ENCODE results near the gene CRIP1.

Gene CRIP1

GRCh38 chr14:105507247-105507646, 20.6 kb downstream of the CRIP1 start:
- Histone ChIP-seq H4K91ac (ENCODE audit: low read length) (no peak overlapping the region), H3K27ac (ENCODE audit: low read length, poor library complexity, severe bottlenecking) (no peak overlapping the region), H3K4ac (ENCODE audit: low read depth in 1 of 2, low read length in 2 of 2) (no peak overlapping the region), H3K36me3 (ENCODE audit: control insufficient read depth in 1 of 2, insufficient read depth in 2 of 2, low read depth in 1 of 2, low read length in 2 of 2) (no peaks in the 10 kb centered on the region), H2AFZ (ENCODE audit: low read depth, low read length) (no peak overlapping the region), H4K8ac (ENCODE audit: low read length) (no peak overlapping the region), H3K79me1 (replicated peaks; ENCODE audit: low read length, poor library complexity, severe bottlenecking) (no peaks in the 10 kb centered on the region), H2BK5ac (ENCODE audit: low read depth, low read length, poor library complexity, severe bottlenecking) (no peak overlapping the region), H2BK120ac (ENCODE audit: low read depth, low read length) (no peak overlapping the region), H3K18ac (ENCODE audit: low read depth in 1 of 2, low read length in 2 of 2) (no peak overlapping the region), H3K9me3 (ENCODE audit: control insufficient read depth, low read length) (no peaks in the 10 kb centered on the region), H3K4me2 (ENCODE audit: low read length, poor library complexity, severe bottlenecking) (no peak overlapping the region), H3K4me1 (ENCODE audit: control insufficient read depth, insufficient read depth, low read depth, low read length) (peaks cover 2% of the 10 kb centered on the region), H2BK12ac (ENCODE audit: low read length in 2 of 2) (no peak overlapping the region), H3K4me3 (ENCODE audit: insufficient read depth in 1 of 2, low read depth in 1 of 2, low read length in 2 of 2) (no peak overlapping the region), H2AK5ac (ENCODE audit: low read length, severe bottlenecking) (no peak overlapping the region), H2BK15ac (ENCODE audit: low read depth, poor library complexity, severe bottlenecking) (no peak overlapping the region), H3K14ac (ENCODE audit: low read length in 2 of 2) (no peak overlapping the region), H3K9ac (ENCODE audit: low read length) (no peak overlapping the region), H3K27me3 (ENCODE audit: control insufficient read depth in 1 of 2, insufficient read depth in 1 of 2, low read length in 2 of 2) (peaks cover 4 to 45% of the 10 kb centered on the region in 2 experiments), H3K23ac (ENCODE audit: low read length in 2 of 2) (no peak overlapping the region)
- no peak for DNase-seq
- WGBS = 85% methylated on average over 17 of the region's 17 CpGs

DNA sequence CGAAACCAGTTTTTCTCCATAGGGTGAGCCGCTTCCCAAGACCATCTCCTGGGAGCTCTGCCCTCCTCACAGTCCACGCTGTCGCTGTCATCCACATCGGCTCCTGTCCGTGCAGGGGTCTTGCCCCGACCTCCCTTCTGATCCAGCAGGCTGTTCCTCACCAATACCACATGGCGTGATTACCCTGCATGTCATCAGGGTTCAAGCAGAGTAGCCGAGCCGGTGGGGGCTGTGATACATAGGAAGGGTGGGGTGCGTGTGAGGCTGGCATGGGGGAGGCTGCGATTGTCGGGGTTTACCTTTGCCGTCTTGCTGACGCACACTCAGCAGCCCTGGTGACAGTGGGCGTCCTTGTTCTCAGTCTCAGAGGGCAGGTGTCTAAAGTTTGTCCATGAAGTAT, 21.4 kb downstream of the CRIP1 start:
- H3K4me1 ChIP-seq (ENCODE audit: control insufficient read depth, insufficient read depth, low read depth, low read length) = peaks cover 2% of the 10 kb centered on the region
- no peak overlapping the region for H3K4me2 ChIP-seq (ENCODE audit: low read length, poor library complexity, severe bottlenecking)
- no peak overlapping the region for H3K4ac ChIP-seq (ENCODE audit: low read depth in 1 of 2, low read length in 2 of 2)
- H3K27ac ChIP-seq (ENCODE audit: low read length, poor library complexity, severe bottlenecking) = no peak overlapping the region
- H2BK120ac ChIP-seq (ENCODE audit: low read depth, low read length) = no peak overlapping the region
- no peak overlapping the region for H2BK15ac ChIP-seq (ENCODE audit: low read depth, poor library complexity, severe bottlenecking)
- H2AFZ ChIP-seq (ENCODE audit: low read depth, low read length) = no peak overlapping the region
- no peak overlapping the region for H4K8ac ChIP-seq (ENCODE audit: low read length)
- H3K27me3 ChIP-seq (ENCODE audit: control insufficient read depth in 1 of 2, insufficient read depth in 1 of 2, low read length in 2 of 2) = peaks cover 4 to 49% of the 10 kb centered on the region in 2 experiments
- 90% methylated on average over 16 of the region's 16 CpGs for WGBS
- no peak overlapping the region for H2BK12ac ChIP-seq (ENCODE audit: low read length in 2 of 2)
- DNase-seq = no peak
- H3K18ac ChIP-seq (ENCODE audit: low read depth in 1 of 2, low read length in 2 of 2) = no peak overlapping the region
- no peak overlapping the region for H3K23ac ChIP-seq (ENCODE audit: low read length in 2 of 2)
- no peak overlapping the region for H2AK5ac ChIP-seq (ENCODE audit: low read length, severe bottlenecking)
- H3K14ac ChIP-seq (ENCODE audit: low read length in 2 of 2) = no peak overlapping the region
- H3K79me1 ChIP-seq (replicated peaks; ENCODE audit: low read length, poor library complexity, severe bottlenecking) = no peaks in the 10 kb centered on the region
- H3K9me3 ChIP-seq (ENCODE audit: control insufficient read depth, low read length) = no peaks in the 10 kb centered on the region
- no peak overlapping the region for H3K4me3 ChIP-seq (ENCODE audit: insufficient read depth in 1 of 2, low read depth in 1 of 2, low read length in 2 of 2)
- H2BK5ac ChIP-seq (ENCODE audit: low read depth, low read length, poor library complexity, severe bottlenecking) = no peak overlapping the region
- no peak overlapping the region for H3K9ac ChIP-seq (ENCODE audit: low read length)
- no peaks in the 10 kb centered on the region for H3K36me3 ChIP-seq (ENCODE audit: control insufficient read depth in 1 of 2, insufficient read depth in 2 of 2, low read depth in 1 of 2, low read length in 2 of 2)
- no peak overlapping the region for H4K91ac ChIP-seq (ENCODE audit: low read length)

- no peak overlapping the region for H2AFZ ChIP-seq (ENCODE audit: low read depth, low read length)
- no peak overlapping the region for H2BK120ac ChIP-seq (ENCODE audit: low read depth, low read length)
- DNase-seq = no peak
- no peak overlapping the region for H2AK5ac ChIP-seq (ENCODE audit: low read length, severe bottlenecking)
- no peak overlapping the region for H4K8ac ChIP-seq (ENCODE audit: low read length)
- H3K4me2 ChIP-seq (ENCODE audit: low read length, poor library complexity, severe bottlenecking) = no peak overlapping the region
- no peak overlapping the region for H3K9ac ChIP-seq (ENCODE audit: low read length)
- H3K79me1 ChIP-seq (replicated peaks; ENCODE audit: low read length, poor library complexity, severe bottlenecking) = no peaks in the 10 kb centered on the region
- no peak overlapping the region for H3K18ac ChIP-seq (ENCODE audit: low read depth in 1 of 2, low read length in 2 of 2)
- no peak overlapping the region for H4K91ac ChIP-seq (ENCODE audit: low read length)
- H3K23ac ChIP-seq (ENCODE audit: low read length in 2 of 2) = no peak overlapping the region
- no peak overlapping the region for H2BK5ac ChIP-seq (ENCODE audit: low read depth, low read length, poor library complexity, severe bottlenecking)
- H3K4me1 ChIP-seq (ENCODE audit: control insufficient read depth, insufficient read depth, low read depth, low read length) = peaks cover 2% of the 10 kb centered on the region
- no peak overlapping the region for H3K4me3 ChIP-seq (ENCODE audit: insufficient read depth in 1 of 2, low read depth in 1 of 2, low read length in 2 of 2)
- 83% methylated on average over 12 of the region's 12 CpGs for WGBS
- peaks cover 4 to 54% of the 10 kb centered on the region in 2 experiments for H3K27me3 ChIP-seq (ENCODE audit: control insufficient read depth in 1 of 2, insufficient read depth in 1 of 2, low read length in 2 of 2)
- no peak overlapping the region for H2BK15ac ChIP-seq (ENCODE audit: low read depth, poor library complexity, severe bottlenecking)
- no peak overlapping the region for H3K14ac ChIP-seq (ENCODE audit: low read length in 2 of 2)
- no peaks in the 10 kb centered on the region for H3K9me3 ChIP-seq (ENCODE audit: control insufficient read depth, low read length)
- no peaks in the 10 kb centered on the region for H3K36me3 ChIP-seq (ENCODE audit: control insufficient read depth in 1 of 2, insufficient read depth in 2 of 2, low read depth in 1 of 2, low read length in 2 of 2)
- no peak overlapping the region for H3K27ac ChIP-seq (ENCODE audit: low read length, poor library complexity, severe bottlenecking)
- no peak overlapping the region for H2BK12ac ChIP-seq (ENCODE audit: low read length in 2 of 2)
- no peak overlapping the region for H3K4ac ChIP-seq (ENCODE audit: low read depth in 1 of 2, low read length in 2 of 2)
Observed at GRCh38 chr14:105508601-105509000, 21.9 kb downstream of the CRIP1 start.

GRCh38 chr14:105517096-105517495, 30.4 kb downstream of the CRIP1 start:
- Histone ChIP-seq H2AFZ (ENCODE audit: low read depth, low read length) (no peak overlapping the region), H2BK5ac (ENCODE audit: low read depth, low read length, poor library complexity, severe bottlenecking) (no peak overlapping the region), H2BK15ac (ENCODE audit: low read depth, poor library complexity, severe bottlenecking) (no peak overlapping the region), H3K27me3 (ENCODE audit: control insufficient read depth in 1 of 2, insufficient read depth in 1 of 2, low read length in 2 of 2) (peaks cover 5 to 51% of the 10 kb centered on the region in 2 experiments), H3K9ac (ENCODE audit: low read length) (no peak overlapping the region), H3K4me1 (ENCODE audit: control insufficient read depth, insufficient read depth, low read depth, low read length) (no peaks in the 10 kb centered on the region), H4K91ac (ENCODE audit: low read length) (no peak overlapping the region), H4K8ac (ENCODE audit: low read length) (no peak overlapping the region), H3K27ac (ENCODE audit: low read length, poor library complexity, severe bottlenecking) (no peak overlapping the region), H3K18ac (ENCODE audit: low read depth in 1 of 2, low read length in 2 of 2) (no peak overlapping the region), H2AK5ac (ENCODE audit: low read length, severe bottlenecking) (no peak overlapping the region), H3K23ac (ENCODE audit: low read length in 2 of 2) (no peak overlapping the region), H3K36me3 (ENCODE audit: control insufficient read depth in 1 of 2, insufficient read depth in 2 of 2, low read depth in 1 of 2, low read length in 2 of 2) (no peaks in the 10 kb centered on the region), H3K14ac (ENCODE audit: low read length in 2 of 2) (no peak overlapping the region), H3K79me1 (replicated peaks; ENCODE audit: low read length, poor library complexity, severe bottlenecking) (no peaks in the 10 kb centered on the region), H3K4me2 (ENCODE audit: low read length, poor library complexity, severe bottlenecking) (no peak overlapping the region), H3K9me3 (ENCODE audit: control insufficient read depth, low read length) (peaks cover 3% of the 10 kb centered on the region), H3K4me3 (ENCODE audit: insufficient read depth in 1 of 2, low read depth in 1 of 2, low read length in 2 of 2) (no peak overlapping the region), H2BK12ac (ENCODE audit: low read length in 2 of 2) (no peak overlapping the region), H3K4ac (ENCODE audit: low read depth in 1 of 2, low read length in 2 of 2) (no peak overlapping the region), H2BK120ac (ENCODE audit: low read depth, low read length) (no peak overlapping the region)
- WGBS = 63% methylated on average over 5 of the region's 5 CpGs
- DNase-seq = no peak

All from mesenchymal stem cell (in vitro differentiated cells and primary cell).